HTERT RPE-1 (cell line): ENCODE data around the gene C7orf57.

Source experiments
- in situ Hi-C: fragments of 300-500 bp; cut with MboI; formaldehyde crosslinking; loops from 4 replicates; pipeline ENCODE4 v1.14.3; 2020; ENCODE audit warnings: low sequenced_read_pairs

The C7orf57 gene

GRCh38 chr7:48106906-48107659 is 71.7 kb downstream of the C7orf57 start:
- in situ Hi-C loops, result no loop called here

DNA sequence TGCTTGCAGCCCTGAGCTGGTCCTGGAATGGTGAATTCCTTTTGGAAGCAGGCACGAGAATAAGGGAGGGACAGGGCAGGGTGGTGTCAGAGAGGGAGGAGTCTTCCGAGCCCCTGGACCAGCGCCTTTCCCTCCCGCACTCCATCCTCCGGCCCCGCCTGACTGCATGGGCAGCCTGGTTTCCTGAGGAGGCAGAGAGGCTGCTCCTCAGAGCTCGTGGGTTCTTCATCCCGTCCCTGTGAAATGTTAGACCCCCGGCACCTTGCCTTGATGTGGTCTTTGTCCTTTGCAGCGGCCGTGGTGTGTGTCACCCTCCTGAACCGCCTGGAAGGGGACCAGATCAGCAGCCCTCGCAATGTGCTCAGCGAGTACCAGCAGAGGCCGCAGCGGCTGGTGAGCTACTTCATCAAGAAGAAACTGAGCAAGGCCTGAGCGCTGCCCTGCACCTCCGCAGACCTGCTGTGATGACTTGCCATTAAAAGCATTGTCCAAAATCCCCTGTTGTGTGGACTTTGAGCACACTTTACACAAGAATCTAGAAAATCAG is 72.7 kb downstream of the C7orf57 start:
- in situ Hi-C loops, result no loop called here

GRCh38 chr7:48108959-48109847 is 73.9 kb downstream of the C7orf57 start:
- in situ Hi-C loops, result no loop called here

GRCh38 chr7:48109848-48110663 is 74.7 kb downstream of the C7orf57 start:
- in situ Hi-C loops, result no loop called here

GRCh38 chr7:48110868-48111267 is 75.5 kb downstream of the C7orf57 start:
- in situ Hi-C loops, result no loop called here
